Measurements from ENCODE around the gene MYBPC2. TPM values are rescaled to one million over a fixed set of nuclear protein-coding genes. Genes with fewer than 3 reads are reported as not detected.
A peak's percentile ranks its signal among the peaks of the same experiment; 100 is the strongest.

The MYBPC2 gene
- total and polyA plus RNA-seq, 9 of the 15 experiments (the other 6 are each of a cell fraction or from before 2014, with no cell fraction given): 0.01 to 0.14 (median 0.04) TPM; not detected in 6

- Histone ChIP-seq H3K9me3 (replicated peaks; ENCODE audit: control insufficient read depth, insufficient read depth, low read depth, low read length) (no peaks in the 10 kb centered on the region), H3K4me1 (replicated peaks in 1 of 2; ENCODE audit: control insufficient read depth in 2 of 2, insufficient read depth in 2 of 2, low read length in 2 of 2) (peaks cover 13 to 48% of the 10 kb centered on the region in 2 experiments), H3K4me3 (no peak overlapping the region), H3K79me2 (ENCODE audit: control insufficient read depth, insufficient read depth, low read length) (no peaks in the 10 kb centered on the region), H2AFZ (ENCODE audit: low read depth, low read length) (no peak overlapping the region), H3K9ac (ENCODE audit: insufficient read depth in 1 of 2, low read depth in 2 of 2, low read length in 2 of 2) (no peak overlapping the region), H3K36me3 (ENCODE audit: control insufficient read depth, insufficient read depth, low read length) (peaks cover 80% of the 10 kb centered on the region; the same call in 2 of the 3 replicates), H3K9me1 (ENCODE audit: control insufficient read depth, insufficient read depth, low read length) (no peaks in the 10 kb centered on the region), H3K27me3 (ENCODE audit: control insufficient read depth in 2 of 2, insufficient read depth in 2 of 2, low read length in 2 of 2) (no peaks in the 10 kb centered on the region), H4K20me1 (replicated peaks; ENCODE audit: control insufficient read depth, insufficient read depth, low read length) (no peaks in the 10 kb centered on the region), H3K27ac (ENCODE audit: extremely low read depth, low read depth, low read length) (no peak overlapping the region), H3K4me2 (ENCODE audit: insufficient read depth, low read length) (no peak overlapping the region)
- in situ Hi-C loops (cut with MboI) (no loop called here), intact Hi-C loops (cut with micrococcal nuclease) (no loop called here)
- DNase-seq (ENCODE audit: extremely low read depth in 1 of 4, low spot score in 3 of 4) (no peak), ATAC-seq (no peak), FAIRE-seq (no peak)
- ChIA-PET POLR2A (interaction anchor here (0.5 to 1.2 kb wide), 5 partner anchors 27 to 303 kb away, joined by 3 to 5 read pairs (median 3); partner anchors contain the start of gene POLD1), CTCF (ENCODE audit: low intra/inter-chr PET ratio) (interaction anchor here (0.7 kb wide), 1 partner anchor 32 kb away, joined by 4 read pairs; no protein-coding TSS in a partner anchor)
- no TSS peak for BruUV-seq (replicated peaks)
- 85% methylated on average over 2 of the region's 2 CpGs for WGBS (ENCODE audit: insufficient coverage, low coverage, missing lambda C conversion rate)
- TF ChIP-seq PRMT5 (CRISPR knock-in tag; IDR thresholded peaks at IDR 0.05): no peak
- 0 out of 2 replicates have a peak, but pooled peaks have one; percentile 63 for TF ChIP-seq ZNF354B (CRISPR knock-in tag; IDR thresholded peaks at IDR 0.05)
- TF ChIP-seq TRIM25 (IDR thresholded peaks at IDR 0.05; ENCODE audit: borderline replicate concordance): no peak
- TF ChIP-seq ZNF212 (CRISPR knock-in tag; IDR thresholded peaks at IDR 0.05): no peak
- no peak for TF ChIP-seq SMARCE1 (IDR thresholded peaks at IDR 0.05)
- no peak for TF ChIP-seq GABPA (tag; conservative IDR thresholded peaks at IDR 0.05; ENCODE audit: low read depth)
- peak; percentile 97 for TF ChIP-seq ZNF507 (tag; conservative IDR thresholded peaks at IDR 0.05)
- no peak for TF ChIP-seq TAF15 (IDR thresholded peaks at IDR 0.05; ENCODE audit: low read depth, low read length)
- TF ChIP-seq PTTG1 (tag; IDR thresholded peaks at IDR 0.05; ENCODE audit: low read depth): no peak
Observed at GRCh38 chr19:50412419-50412818, 20.3 kb upstream of the MYBPC2 start.

Data from K562 (cell line).